ENCODE measurements around the gene ZBTB20.

The ZBTB20 gene

GRCh38 chr3:114855839-114856238 lies 291.2 kb downstream of the ZBTB20 start:
- no peak for DNase-seq (ENCODE audit: low read depth, low spot score)
- CTCF ChIA-PET: no interaction called here
- no peak overlapping the region for H3K4me3 ChIP-seq (ENCODE audit: low read depth, low read length)
- POLR2A ChIA-PET: no interaction called here
- no peak for TF ChIP-seq CTCF (IDR thresholded peaks at IDR 0.05; ENCODE audit: insufficient read depth, low read length, missing control alignments)

GRCh38 chr3:114852966-114853365 lies 294.1 kb downstream of the ZBTB20 start:
- ChIA-PET CTCF (no interaction called here), POLR2A (no interaction called here)
- no peak for TF ChIP-seq CTCF (IDR thresholded peaks at IDR 0.05; ENCODE audit: insufficient read depth, low read length, missing control alignments)
- DNase-seq (ENCODE audit: low read depth, low spot score): no peak
- H3K4me3 ChIP-seq (ENCODE audit: low read depth, low read length): no peak overlapping the region

- no peak for DNase-seq (ENCODE audit: low read depth, low spot score)
- ChIA-PET POLR2A (no interaction called here), CTCF (no interaction called here)
- no peak for TF ChIP-seq CTCF (IDR thresholded peaks at IDR 0.05; ENCODE audit: insufficient read depth, low read length, missing control alignments)
- H3K4me3 ChIP-seq (ENCODE audit: low read depth, low read length): no peak overlapping the region
These were observed 296.2 kb downstream of the ZBTB20 start for GRCh38 chr3:114850898-114851297.

GRCh38 chr3:114848643-114849350 lies 298.3 kb downstream of the ZBTB20 start:
- ChIA-PET CTCF (no interaction called here), POLR2A (no interaction called here)
- no peak for TF ChIP-seq CTCF (IDR thresholded peaks at IDR 0.05; ENCODE audit: insufficient read depth, low read length, missing control alignments)
- H3K4me3 ChIP-seq (ENCODE audit: low read depth, low read length): no peak overlapping the region
- no peak for DNase-seq (ENCODE audit: low read depth, low spot score)

GRCh38 chr3:114848082-114848481 lies 299.0 kb downstream of the ZBTB20 start:
- ChIA-PET CTCF (no interaction called here), POLR2A (no interaction called here)
- no peak for DNase-seq (ENCODE audit: low read depth, low spot score)
- no peak for TF ChIP-seq CTCF (IDR thresholded peaks at IDR 0.05; ENCODE audit: insufficient read depth, low read length, missing control alignments)
- H3K4me3 ChIP-seq (ENCODE audit: low read depth, low read length): no peak overlapping the region

- H3K4me3 ChIP-seq (ENCODE audit: low read depth, low read length): no peak overlapping the region
- CTCF ChIA-PET: no interaction called here
- no peak for DNase-seq (ENCODE audit: low read depth, low spot score)
- POLR2A ChIA-PET: no interaction called here
- TF ChIP-seq CTCF (IDR thresholded peaks at IDR 0.05; ENCODE audit: insufficient read depth, low read length, missing control alignments): no peak
These were observed 299.5 kb downstream of the ZBTB20 start for GRCh38 chr3:114847564-114847963.

Measured in AG04449 (cell line).